Activated CD8-positive, alpha-beta memory T cell treated with anti-CD3 and anti-CD28 coated beads, Interleukin-2, amount 50 U/mL, for 1 hour (primary cell): ENCODE data around the gene FARP1.

Source experiments
- DNase-seq: peaks from one replicate; pipeline ENCODE4 v3.0.0-alpha.2; 2020; ENCODE audit errors: extremely low read depth

The FARP1 gene

DNA sequence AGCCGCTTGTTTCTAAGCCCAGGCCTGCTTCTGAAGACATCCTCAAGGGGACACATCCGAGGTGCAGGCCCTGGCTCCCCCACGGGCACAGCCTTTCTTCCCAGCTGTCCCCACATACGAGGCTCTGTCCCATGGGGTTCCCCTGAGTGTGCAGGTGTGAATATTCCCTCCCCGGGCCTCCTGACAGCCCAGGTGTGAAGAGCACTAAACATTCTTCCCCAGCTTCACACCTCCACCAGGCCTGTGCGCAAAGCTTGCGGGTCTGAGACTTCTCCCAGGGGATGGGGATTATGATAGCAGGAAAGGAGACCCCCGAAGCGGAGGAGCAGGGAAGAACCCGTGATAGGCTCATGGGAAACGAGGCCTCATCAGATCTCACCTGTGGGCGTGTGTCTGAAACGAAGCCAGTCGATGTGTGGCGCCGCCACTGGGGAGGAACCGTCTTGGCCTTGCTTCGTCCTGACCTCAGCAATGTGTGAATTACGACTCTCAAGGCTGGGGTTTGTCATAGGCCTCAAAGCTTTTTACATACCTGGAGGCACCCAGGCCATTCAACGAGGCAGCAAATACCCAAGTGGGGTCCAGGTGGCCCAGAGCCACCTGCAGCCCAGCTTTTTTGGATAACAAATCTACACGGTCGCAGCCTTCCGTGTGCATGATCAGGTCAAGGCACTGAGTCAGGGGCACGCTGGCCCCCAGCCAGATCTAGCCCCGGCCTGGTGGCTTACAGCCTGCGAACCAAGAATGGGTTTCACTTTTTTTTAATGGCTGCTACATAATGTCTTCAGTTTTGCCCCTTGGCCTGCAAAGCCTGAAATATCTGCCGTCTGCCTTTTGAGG is 299.7 kb downstream of the FARP1 start:
- no peak for DNase-seq

DNA sequence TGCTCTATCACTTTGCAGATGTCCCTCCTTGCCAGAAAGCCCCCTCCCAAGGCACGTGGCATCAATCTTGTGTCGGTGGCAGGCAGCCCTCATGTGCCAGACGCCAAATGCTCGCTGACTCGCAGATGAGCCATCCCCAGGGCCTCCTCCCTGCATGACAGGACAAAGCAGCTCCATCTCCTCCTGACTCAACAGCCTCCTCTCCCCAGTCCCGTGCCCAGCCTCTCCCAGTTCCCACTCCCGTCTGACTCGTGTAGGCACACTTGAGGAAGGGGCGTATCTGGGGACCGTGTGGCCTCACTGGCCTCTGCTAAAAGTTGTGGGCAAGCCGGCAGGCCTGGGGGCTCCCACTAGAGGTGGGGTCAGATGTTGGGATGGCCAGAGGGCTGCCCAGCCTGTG is 300.4 kb downstream of the FARP1 start:
- DNase-seq = no peak

DNA sequence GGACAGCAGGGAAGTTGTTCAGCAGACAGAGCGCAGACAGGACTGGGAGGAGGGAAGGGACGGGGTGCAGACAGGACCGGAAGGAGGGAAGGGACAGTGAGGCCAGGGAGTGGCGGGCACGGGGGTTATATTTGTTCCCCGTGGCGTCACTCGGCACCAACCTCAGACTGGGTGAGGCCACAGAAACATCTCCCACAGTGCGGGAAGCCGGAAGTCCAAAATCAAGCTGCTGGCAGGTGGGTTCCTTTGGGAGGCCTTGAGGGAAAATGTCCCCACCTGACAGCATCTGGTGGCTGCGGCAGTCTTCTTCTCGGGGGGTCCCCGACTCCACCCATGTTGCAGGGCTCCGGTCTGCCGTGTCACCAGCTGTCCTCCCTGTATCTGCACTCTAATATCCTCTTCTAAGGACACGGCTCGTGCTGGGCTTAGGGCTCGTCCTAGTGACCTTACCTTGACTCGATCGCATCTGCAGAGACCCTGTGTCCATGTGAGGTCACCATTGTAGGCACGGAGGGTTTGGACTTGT is 301.0 kb downstream of the FARP1 start:
- no peak for DNase-seq

DNA sequence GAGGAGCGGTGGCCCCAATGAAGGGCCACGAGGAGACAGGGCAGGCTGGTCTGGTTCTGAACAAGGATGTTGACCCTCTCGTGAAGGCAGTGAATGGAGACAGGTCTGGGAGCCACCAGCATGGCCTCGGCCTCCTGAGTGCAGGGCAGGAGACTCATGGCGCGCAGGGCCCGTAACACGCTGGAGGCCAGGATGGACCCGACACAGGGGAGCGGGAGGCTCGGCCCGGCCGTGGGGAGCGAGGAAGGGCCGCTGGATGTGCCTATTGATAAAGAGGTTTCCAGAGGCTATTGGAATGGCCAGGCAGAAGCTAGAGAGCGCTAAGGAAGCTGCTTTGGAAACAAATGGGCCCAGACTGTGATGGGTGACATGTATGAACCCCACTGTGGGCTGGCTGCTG is 301.5 kb downstream of the FARP1 start:
- no peak for DNase-seq

DNA sequence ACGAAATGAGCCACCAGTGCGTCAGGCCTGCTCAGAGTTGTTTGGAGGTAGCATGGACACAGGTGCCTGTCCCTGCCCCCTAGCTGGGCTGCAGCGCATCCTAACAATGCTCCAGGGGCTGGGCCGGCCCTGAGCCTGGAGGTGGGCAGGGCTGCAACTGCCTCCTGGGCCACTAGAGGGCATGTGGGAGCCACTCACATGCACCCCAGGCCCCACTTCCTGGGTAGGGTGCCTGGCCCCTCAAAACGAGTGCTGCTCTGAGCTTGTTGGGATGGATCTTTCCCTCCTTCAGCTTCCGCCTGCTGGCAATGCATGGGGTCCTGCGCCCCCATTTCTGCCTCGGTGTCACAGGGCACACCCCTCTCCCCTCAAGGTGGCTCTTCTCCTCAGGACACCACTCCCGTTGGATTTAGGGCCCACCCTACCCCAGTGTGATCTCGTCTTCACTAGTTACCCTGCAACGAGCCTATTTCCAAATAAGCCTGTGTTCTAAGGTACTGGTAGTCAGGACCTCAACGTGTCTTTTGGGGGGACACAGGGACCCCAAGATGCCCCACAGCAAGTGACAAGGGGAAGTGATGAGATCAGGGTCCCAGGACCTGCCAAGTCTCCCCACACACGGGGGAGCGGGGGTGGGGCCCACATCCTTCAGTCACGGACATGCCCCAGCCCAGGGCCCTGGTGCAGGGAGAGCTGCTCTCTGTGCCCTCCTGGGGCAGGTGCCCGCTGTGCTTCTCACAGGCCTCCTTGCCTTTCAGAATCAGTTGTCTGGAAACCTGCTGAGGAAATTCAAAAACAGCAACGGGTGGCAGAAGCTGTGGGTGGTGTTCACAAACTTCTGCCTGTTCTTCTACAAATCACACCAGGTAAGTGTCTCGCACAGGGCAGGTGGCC is 302.7 kb downstream of the FARP1 start:
- peak; percentile 22 for DNase-seq

DNA sequence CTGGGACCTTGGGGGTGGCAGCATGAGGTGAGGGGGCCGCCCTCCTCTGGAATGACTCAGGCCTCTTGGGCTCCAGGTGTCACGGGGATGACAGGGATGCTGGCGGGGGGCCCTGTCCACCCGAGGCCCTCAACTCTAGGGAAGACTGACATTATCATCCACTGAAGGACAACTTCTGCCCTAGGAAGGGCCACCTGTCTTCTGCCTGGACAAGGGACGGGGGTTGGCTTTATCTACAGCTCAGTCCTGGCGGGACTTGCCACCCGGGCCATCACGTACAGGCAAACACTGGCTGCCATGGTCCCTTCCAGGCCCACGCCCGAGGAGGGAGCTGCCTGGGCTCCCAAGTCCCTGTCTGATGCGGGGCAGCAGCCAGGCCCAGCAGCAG is 303.3 kb downstream of the FARP1 start:
- no peak for DNase-seq

GRCh38 chr13:98447130-98447529 is 304.2 kb downstream of the FARP1 start:
- DNase-seq = no peak

DNA sequence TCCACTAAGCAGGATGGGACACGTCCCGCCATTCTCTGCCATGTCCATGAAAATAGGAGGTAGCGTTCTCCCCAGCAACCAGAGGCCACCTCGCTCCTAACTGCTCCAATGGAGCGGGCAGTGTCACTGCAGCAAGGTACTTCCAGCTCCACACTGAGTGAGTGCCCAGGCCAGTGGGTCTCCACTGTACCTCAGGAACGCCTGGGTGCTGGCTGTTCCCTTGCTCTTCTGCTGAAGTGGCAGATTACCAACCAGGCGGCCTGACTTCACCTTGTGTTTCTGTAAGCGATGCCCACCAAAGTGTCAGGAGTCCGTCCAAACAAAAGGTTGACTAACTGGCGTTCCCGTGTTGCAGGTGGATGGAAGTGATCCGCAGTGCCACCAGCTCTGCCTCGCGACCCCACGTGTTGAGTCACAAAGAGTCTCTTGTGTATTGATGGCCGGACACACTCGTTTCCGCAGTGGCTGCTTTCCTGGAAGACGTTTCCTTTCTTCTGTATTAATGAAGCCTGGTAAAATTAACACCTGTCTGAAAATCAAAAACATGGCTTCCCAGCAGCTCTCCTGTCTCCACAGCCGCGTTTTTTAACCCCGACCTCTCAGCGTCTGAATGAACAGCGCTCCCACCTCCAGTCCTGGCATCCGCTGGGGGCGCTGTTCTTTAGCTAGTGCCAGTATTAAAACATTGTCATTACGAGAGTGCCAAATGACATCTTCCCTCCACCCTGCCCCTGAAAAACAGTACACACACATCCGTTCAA is 305.2 kb downstream of the FARP1 start:
- DNase-seq = no peak

- DNase-seq = no peak
Measured at GRCh38 chr13:98448642-98448928, 305.7 kb downstream of the FARP1 start.

- DNase-seq = no peak
Measured at GRCh38 chr13:98449273-98449672, 306.4 kb downstream of the FARP1 start.

GRCh38 chr13:98450026-98450425 is 307.1 kb downstream of the FARP1 start:
- no peak for DNase-seq

GRCh38 chr13:98450539-98451111 is 307.7 kb downstream of the FARP1 start:
- no peak for DNase-seq

- DNase-seq = no peak
Measured at GRCh38 chr13:98451676-98452470, 309.0 kb downstream of the FARP1 start.

- no peak for DNase-seq
Measured at GRCh38 chr13:98452851-98453843, 310.3 kb downstream of the FARP1 start.

DNA sequence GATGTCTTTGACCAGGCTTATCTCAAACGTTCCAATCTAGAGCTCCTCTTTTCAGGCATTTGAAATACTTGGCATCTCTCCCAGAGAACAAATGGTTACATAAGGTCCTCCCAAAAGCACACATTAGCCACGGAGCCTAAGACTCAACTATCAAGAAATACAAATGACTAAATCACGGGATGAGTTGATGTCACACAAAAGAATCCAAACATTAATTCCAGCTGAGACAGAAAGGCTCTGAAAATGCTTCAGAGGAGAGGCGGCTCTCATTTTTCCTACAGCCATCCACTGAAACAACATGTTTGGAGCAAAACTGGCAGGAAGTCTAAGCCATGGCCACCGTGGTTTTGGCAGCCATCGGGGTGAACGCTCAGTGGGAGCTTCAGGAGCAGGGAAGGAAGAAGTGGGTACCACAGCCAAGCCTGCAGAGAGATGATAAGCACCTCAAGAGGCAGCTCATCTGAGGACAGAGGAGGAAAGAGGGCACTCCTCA is 311.5 kb downstream of the FARP1 start:
- no peak for DNase-seq

DNA sequence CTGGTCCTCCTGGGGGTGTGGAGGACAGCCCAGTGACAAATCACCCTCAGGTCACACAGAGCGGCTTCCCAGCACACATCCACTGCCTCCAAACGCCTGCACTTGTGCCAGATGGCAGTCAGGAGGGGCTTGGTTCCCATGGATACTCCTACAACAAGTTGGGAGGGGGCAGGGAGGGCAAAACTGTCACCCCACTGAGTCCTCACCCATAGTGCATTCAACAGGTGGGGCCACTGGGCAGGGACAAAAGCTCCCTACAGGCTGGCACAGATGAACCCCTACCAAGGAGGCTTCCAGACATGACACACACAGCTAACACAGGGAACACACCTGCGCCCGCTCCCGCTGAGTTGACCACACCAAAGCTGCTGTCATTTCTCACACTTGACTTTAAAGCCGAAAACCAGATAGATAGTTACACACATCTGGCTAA is 313.5 kb downstream of the FARP1 start:
- no peak for DNase-seq

DNA sequence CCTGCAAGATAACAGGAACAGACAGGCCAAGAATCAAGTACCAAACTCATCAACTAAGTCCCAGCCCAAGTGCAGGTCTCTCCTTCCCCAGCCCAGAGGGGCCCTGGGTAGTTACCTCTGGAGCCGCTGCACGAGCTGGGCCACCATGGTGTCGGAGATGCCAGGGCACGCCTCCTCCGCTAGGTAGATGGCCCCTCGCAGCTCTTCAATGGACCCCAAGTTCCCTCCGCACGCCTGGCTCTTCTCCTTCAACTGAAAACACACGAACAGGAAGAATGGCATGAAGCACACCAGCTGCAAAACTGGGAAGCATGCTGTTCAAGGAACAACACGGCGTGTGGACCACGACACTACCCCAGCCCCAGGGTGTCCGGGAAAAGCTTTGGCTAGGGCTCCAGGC is 314.2 kb downstream of the FARP1 start:
- DNase-seq = no peak

- no peak for DNase-seq
Measured at GRCh38 chr13:98458431-98458830, 315.5 kb downstream of the FARP1 start.

- no peak for DNase-seq
Measured at GRCh38 chr13:98459171-98459681, 316.3 kb downstream of the FARP1 start.
